C4-2B (cell line): ENCODE data around the gene XKRX.

ENCODE experiments used
- H3K27ac ChIP-seq: fragments of 450-650 bp; 2 replicates; pipeline ENCODE4 v1.5.1; 2017
- ZFX ChIP-seq: fragments of 450-650 bp; IDR thresholded peaks from 2 replicates; pipeline ENCODE4 v1.6.1; 2017
- TF ChIP-seq, protein P1 (sequence below): fragments of 450-650 bp; conservative IDR thresholded peaks from 2 replicates; pipeline ENCODE4 v1.5.1; 2017; ENCODE audit warnings: mild to moderate bottlenecking

XKRX gene

GRCh38 chrX:100926453-100926852 lies 2.3 kb downstream of the XKRX start:
- TF ChIP-seq, protein P1, sequence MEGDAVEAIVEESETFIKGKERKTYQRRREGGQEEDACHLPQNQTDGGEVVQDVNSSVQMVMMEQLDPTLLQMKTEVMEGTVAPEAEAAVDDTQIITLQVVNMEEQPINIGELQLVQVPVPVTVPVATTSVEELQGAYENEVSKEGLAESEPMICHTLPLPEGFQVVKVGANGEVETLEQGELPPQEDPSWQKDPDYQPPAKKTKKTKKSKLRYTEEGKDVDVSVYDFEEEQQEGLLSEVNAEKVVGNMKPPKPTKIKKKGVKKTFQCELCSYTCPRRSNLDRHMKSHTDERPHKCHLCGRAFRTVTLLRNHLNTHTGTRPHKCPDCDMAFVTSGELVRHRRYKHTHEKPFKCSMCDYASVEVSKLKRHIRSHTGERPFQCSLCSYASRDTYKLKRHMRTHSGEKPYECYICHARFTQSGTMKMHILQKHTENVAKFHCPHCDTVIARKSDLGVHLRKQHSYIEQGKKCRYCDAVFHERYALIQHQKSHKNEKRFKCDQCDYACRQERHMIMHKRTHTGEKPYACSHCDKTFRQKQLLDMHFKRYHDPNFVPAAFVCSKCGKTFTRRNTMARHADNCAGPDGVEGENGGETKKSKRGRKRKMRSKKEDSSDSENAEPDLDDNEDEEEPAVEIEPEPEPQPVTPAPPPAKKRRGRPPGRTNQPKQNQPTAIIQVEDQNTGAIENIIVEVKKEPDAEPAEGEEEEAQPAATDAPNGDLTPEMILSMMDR = no peak
- no peak for TF ChIP-seq ZFX
- no peak overlapping the region for H3K27ac ChIP-seq

DNA sequence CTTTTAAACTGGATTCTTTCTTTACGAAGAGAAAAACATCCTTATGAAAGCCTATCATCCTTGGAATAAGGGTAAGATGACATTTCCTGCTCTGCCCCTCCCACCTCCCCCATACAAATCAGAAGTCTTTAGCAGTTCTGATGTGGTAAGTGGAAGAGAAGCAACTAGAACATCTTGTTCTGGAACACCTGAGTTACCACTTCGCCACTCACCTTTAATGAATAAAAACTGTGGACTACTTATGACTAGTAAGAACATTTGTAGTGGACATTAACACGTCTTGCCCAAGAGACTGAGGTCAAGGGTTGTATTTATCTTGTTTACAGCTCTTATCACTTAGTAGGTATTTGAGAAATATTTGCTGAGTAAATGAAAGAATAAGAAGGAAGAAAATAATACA lies 4.3 kb downstream of the XKRX start:
- no peak overlapping the region for H3K27ac ChIP-seq
- no peak for TF ChIP-seq ZFX
- TF ChIP-seq, protein P1 = no peak

DNA sequence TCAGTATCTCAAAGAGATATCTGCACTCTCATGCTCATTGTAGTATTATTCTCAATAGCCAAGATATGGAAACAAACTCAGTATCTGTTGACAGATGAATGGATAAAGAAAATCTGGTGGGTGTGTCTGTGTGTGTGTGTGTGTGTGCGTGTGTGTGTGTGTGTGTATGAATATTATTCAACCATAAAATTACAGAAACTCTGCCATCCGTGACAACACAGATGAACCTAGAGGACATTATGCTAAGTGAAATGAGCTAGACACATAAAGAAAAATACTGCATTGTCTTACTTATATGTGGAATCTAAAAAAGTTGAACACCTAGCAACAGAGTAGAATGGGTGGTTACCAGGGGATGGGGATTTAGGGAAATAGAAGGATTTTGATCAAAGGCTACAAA lies 13.2 kb downstream of the XKRX start:
- no peak overlapping the region for H3K27ac ChIP-seq
- TF ChIP-seq, protein P1 = no peak
- TF ChIP-seq ZFX = no peak

GRCh38 chrX:100913111-100913510 lies 15.6 kb downstream of the XKRX start:
- TF ChIP-seq, protein P1 = no peak
- no peak for TF ChIP-seq ZFX
- H3K27ac ChIP-seq = no peak overlapping the region

- TF ChIP-seq, protein P1 = no peak
- no peak for TF ChIP-seq ZFX
- no peak overlapping the region for H3K27ac ChIP-seq
These were observed 17.0 kb downstream of the XKRX start for GRCh38 chrX:100911731-100912130.

- no peak overlapping the region for H3K27ac ChIP-seq
- TF ChIP-seq ZFX = no peak
- TF ChIP-seq, protein P1 = no peak
These were observed 23.1 kb downstream of the XKRX start for GRCh38 chrX:100905620-100906019.

DNA sequence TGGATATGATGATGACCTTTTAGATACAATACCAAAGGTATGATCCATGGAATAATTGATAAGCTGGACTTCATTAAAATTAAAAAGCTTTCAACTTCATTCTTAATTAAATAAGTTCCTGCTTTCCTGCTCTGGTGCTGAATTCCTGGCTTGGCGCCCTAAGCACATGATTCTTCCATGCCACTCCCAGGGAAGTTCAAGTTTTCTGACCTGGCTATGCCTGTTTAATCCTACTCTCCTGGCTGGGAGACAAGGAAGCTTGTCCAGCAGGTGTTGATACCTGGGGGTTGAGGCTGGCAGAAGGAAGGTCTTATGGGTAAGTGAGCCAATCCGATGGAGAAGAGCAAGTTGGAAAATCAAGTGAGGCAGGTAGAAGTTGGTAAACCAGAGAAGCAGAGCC lies 24.3 kb downstream of the XKRX start:
- no peak overlapping the region for H3K27ac ChIP-seq
- TF ChIP-seq, protein P1 = no peak
- TF ChIP-seq ZFX = no peak
